Small intestine (tissue), 7 donors: ENCODE data around the gene LASP1NB.
A peak's percentile ranks its signal among the peaks of the same experiment; 100 is the strongest.

Experiments
- DNase-seq, 2 donors: peaks; one replicate each; pipeline versions ENCODE4 v3.0.0 to v3.0.0-alpha.2; 2013
- FAIRE-seq: peaks from 2 replicates; lab custom pipeline; 2012; peaks lifted over from hg19 to GRCh38; lab: Jason Lieb, UNC
- H3K27ac ChIP-seq, 3 donors: one replicate each; pipeline ENCODE4 v1.5.1; 2013; ENCODE audit warnings: low read length in 2 of 3, mild to moderate bottlenecking in 2 of 3, control low read depth in 1 of 3, inconsistent platforms in 1 of 3, low read depth in 1 of 3, moderate library complexity in 1 of 3
- H3K27me3 ChIP-seq, 3 donors: one replicate each; pipeline ENCODE4 v1.6.1; 2013; ENCODE audit warnings: low read length in 3 of 3, inconsistent platforms in 1 of 3; ENCODE audit not compliant: control insufficient read depth in 3 of 3, insufficient read depth in 3 of 3
- H3K36me3 ChIP-seq, 3 donors: one replicate each; pipeline ENCODE4 v1.6.1; 2013; ENCODE audit warnings: low read length in 3 of 3, inconsistent platforms in 1 of 3, low read depth in 1 of 3, mild to moderate bottlenecking in 1 of 3, moderate library complexity in 1 of 3; ENCODE audit not compliant: control insufficient read depth in 3 of 3, insufficient read depth in 2 of 3
- H3K4me1 ChIP-seq, 3 donors: one replicate each; pipeline ENCODE4 v1.6.1; 2013; ENCODE audit warnings: low read length in 2 of 3, inconsistent platforms in 1 of 3, low read depth in 1 of 3, mild to moderate bottlenecking in 1 of 3, moderate library complexity in 1 of 3; ENCODE audit not compliant: control insufficient read depth in 3 of 3, insufficient read depth in 2 of 3
- H3K4me3 ChIP-seq, 3 donors: one replicate each; pipeline ENCODE4 v1.5.1; 2013; ENCODE audit warnings: low read length in 3 of 3, control low read depth in 1 of 3, inconsistent platforms in 1 of 3, low read depth in 1 of 3, mild to moderate bottlenecking in 1 of 3, moderate library complexity in 1 of 3
- H3K9me3 ChIP-seq, 2 donors: one replicate each; pipeline ENCODE4 v1.6.1; 2013; ENCODE audit warnings: low read depth in 1 of 2, low read length in 1 of 2; ENCODE audit not compliant: control insufficient read depth in 2 of 2, insufficient read depth in 1 of 2
- WGBS, 3 donors: extraction: QIAGEN DNeasy Blood & Tissue Kit; methylation state at CpG; one replicate each; pipeline ENCODE4 v1.1.7; 2013; 5-methylcytosine and 5-hydroxymethylcytosine counted together
- donor health status: healthy with polysubstance abuse.
- donor health status: control.
- donor health status: control.
- donor health status: Bipolar disorder and iron deficiency.
- donor health status: healthy.

Gene LASP1NB

DNA sequence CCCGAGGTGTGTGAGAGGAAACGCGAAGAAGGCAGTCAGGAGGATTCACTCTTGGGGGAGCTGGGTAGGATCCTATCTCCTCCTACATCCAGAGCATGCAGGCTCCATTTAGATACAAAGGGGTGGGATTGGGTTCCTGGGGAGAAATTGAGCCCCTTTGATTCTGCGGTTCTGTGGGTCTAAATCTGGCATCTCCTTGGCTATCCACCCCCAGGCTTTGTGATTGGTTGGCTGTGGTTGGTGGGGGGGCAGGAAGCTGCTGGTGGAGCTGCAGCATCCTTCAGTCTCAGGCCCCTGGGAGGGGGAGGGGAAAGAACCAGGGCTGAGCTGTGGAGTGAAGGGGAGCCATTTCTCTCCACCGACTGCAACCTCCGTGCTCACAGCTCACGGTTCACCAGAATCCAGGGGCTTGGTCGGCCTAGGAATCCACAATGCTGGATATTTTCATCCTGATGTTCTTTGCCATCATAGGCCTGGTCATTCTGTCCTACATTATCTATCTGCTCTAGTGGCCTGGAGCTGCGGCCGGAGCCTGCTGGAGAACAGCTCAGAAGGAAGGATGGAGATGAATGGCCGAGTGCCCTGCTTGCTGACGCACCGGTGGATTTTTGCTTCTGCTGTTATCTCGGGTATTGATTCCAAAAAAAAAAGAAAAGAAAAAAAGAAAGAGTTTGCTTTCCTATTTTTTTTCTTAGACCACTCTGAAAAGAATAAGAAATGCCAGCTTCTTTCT lies at the start of gene LASP1NB:
Gene LASP1NB, plus strand, starts transcription at position 352 of the 733 bp plus-strand sequence.
- no peak for DNase-seq
- FAIRE-seq, result no peak
- Histone ChIP-seq H3K36me3 (peaks cover 0 to 20% (median 0%) of the 10 kb centered on the region in 3 donors), H3K27me3 (no peaks in the 10 kb centered on the region), H3K27ac (peak within 1 kb of the TSS in 1 of 3 donors; percentile 72), H3K4me3 (no peak within 1 kb of the TSS), H3K9me3 (no peaks in the 10 kb centered on the region), H3K4me1 (peaks cover 0 to 6% (median 0%) of the 10 kb centered on the region in 3 donors)
- WGBS, 3 donors, result 57 to 88% (median 79%) methylated on average over 14 of the region's 14 CpGs

DNA sequence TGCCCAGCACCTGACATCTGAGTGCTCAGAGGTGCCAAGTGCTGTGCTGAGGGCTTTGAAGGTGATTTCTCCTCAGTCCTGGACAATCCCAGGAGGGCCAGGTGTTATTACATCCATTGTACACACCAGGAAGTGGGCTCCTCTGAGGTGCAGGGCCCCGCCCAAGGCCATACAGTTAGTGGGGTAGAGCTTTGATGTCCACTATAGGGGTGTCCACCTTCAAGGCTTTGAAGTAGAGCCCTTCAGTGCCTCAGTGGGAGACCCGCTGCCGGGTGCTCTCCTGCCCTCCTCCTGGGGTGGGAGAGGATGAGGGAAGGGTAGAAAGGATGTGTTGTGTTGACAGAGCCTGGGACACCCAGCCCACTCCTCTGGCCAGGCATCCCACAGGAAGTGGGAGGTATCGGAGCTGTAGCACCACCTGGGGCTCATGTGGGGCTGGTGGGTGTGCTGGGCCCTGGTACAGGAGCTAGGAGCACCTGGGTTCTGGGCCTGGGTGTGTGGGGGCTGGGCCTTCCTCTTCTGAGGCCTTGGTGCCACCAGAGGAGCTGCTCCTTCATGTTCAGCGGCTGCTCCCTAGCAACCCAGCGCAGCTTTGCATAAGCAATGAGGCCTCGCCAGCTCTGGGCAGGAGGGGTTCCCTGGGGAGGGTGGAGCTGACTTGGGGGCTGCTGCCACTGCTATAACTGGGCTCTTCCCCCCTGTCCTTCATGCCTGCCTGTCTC lies 48.1 kb upstream of the LASP1NB start:
- Histone ChIP-seq H3K9me3 (no peaks in the 10 kb centered on the region), H3K4me3 (no peak overlapping the region), H3K36me3 (peaks cover 5 to 96% (median 21%) of the 10 kb centered on the region in 3 donors), H3K4me1 (peaks cover 29 to 89% (median 31%) of the 10 kb centered on the region in 3 donors), H3K27ac (peak overlapping the region in 2 of 3 donors; percentile 57 to 62), H3K27me3 (no peaks in the 10 kb centered on the region)
- FAIRE-seq (no peak), DNase-seq (peak in 1 of 2 donors; percentile 16)
- 47 to 66% (median 60%) methylated on average over 7 of the region's 7 CpGs for WGBS, 3 donors

- H3K27ac ChIP-seq, result peak overlapping the region; percentile 38 to 53 (median 49)
- H3K36me3 ChIP-seq, result peaks cover 5 to 95% (median 21%) of the 10 kb centered on the region in 3 donors
- WGBS, 3 donors, result 23 to 36% (median 29%) methylated on average over 6 of the region's 6 CpGs
- H3K9me3 ChIP-seq, result no peaks in the 10 kb centered on the region
- H3K4me1 ChIP-seq, result peaks cover 28 to 88% (median 30%) of the 10 kb centered on the region in 3 donors
- DNase-seq (peak in 1 of 2 donors; percentile 61), FAIRE-seq (no peak)
- H3K4me3 ChIP-seq, result no peak overlapping the region
- no peaks in the 10 kb centered on the region for H3K27me3 ChIP-seq
Observed at GRCh38 chr17:38879878-38880665, 45.3 kb upstream of the LASP1NB start.

GRCh38 chr17:38881600-38882191 lies 43.7 kb upstream of the LASP1NB start:
- WGBS, 3 donors, result 27 to 43% (median 40%) methylated on average over 8 of the region's 8 CpGs
- H3K27me3 ChIP-seq, result no peaks in the 10 kb centered on the region
- H3K4me3 ChIP-seq, result no peak overlapping the region
- H3K27ac ChIP-seq, result peak overlapping the region; percentile 12 to 48 (median 41)
- peak in 1 of 2 donors; percentile 83 for DNase-seq
- H3K4me1 ChIP-seq, result peaks cover 30 to 94% (median 35%) of the 10 kb centered on the region in 3 donors
- FAIRE-seq, result no peak
- H3K36me3 ChIP-seq, result peaks cover 5 to 97% (median 21%) of the 10 kb centered on the region in 3 donors
- H3K9me3 ChIP-seq, result no peaks in the 10 kb centered on the region

DNA sequence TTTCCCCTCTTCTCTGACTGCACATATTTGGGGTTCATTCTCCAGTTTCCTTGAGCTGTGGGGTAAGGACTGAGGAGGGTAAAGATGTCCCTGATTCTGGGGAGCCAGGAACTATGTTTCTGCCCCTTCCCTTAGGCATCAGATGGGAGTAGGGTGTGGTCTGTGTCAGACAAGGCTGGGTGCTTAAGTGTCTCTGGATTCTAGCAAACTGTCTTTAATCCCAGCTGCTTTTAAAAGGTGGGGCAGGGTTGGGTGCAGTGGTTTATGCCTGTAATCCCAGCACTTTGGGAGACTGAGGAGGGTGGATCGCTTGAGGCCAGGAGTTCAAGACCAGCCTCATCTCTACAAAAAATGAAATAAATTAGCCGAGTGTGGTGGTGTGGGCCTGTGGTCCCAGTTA lies 42.5 kb upstream of the LASP1NB start:
- no peak for FAIRE-seq
- Histone ChIP-seq H3K4me3 (no peak overlapping the region), H3K36me3 (peaks cover 8 to 97% (median 23%) of the 10 kb centered on the region in 3 donors), H3K9me3 (no peaks in the 10 kb centered on the region), H3K27me3 (no peaks in the 10 kb centered on the region), H3K27ac (peak overlapping the region in 2 of 3 donors; percentile 49 to 68), H3K4me1 (peaks cover 27 to 93% (median 35%) of the 10 kb centered on the region in 3 donors)
- WGBS, 3 donors, result 83 to 96% (median 86%) methylated on average over 2 of the region's 2 CpGs
- no peak for DNase-seq

- no peak overlapping the region for H3K4me3 ChIP-seq
- DNase-seq, result no peak
- peaks cover 8 to 97% (median 20%) of the 10 kb centered on the region in 3 donors for H3K36me3 ChIP-seq
- H3K27me3 ChIP-seq, result no peaks in the 10 kb centered on the region
- no peaks in the 10 kb centered on the region for H3K9me3 ChIP-seq
- WGBS, 3 donors, result 46 to 65% (median 55%) methylated on average over 18 to 19 of the region's 19 CpGs
- FAIRE-seq, result no peak
- peak overlapping the region; percentile 80 to 91 (median 82) for H3K27ac ChIP-seq
- peaks cover 25 to 83% (median 28%) of the 10 kb centered on the region in 3 donors for H3K4me1 ChIP-seq
Observed at GRCh38 chr17:38883592-38884526, 41.6 kb upstream of the LASP1NB start.

- WGBS, 3 donors, result 23 to 52% (median 38%) methylated on average over 9 of the region's 9 CpGs
- peaks cover 4 to 97% (median 16%) of the 10 kb centered on the region in 3 donors for H3K36me3 ChIP-seq
- peak overlapping the region; percentile 72 to 91 (median 82) for H3K27ac ChIP-seq
- FAIRE-seq, result no peak
- no peaks in the 10 kb centered on the region for H3K27me3 ChIP-seq
- no peak overlapping the region for H3K4me3 ChIP-seq
- peak; percentile 91 to 96 for DNase-seq
- no peaks in the 10 kb centered on the region for H3K9me3 ChIP-seq
- peaks cover 20 to 77% (median 23%) of the 10 kb centered on the region in 3 donors for H3K4me1 ChIP-seq
Observed at GRCh38 chr17:38885044-38885727, 40.2 kb upstream of the LASP1NB start.
